Endothelial cell of hepatic sinusoid (primary cell): ENCODE results near the gene UBE3C.
"Not testable (repeated sequence)": the region's sequence is repeated elsewhere in the genome, so short reads cannot be mapped to it uniquely, and the experiment has no call there.

Experiments
- in situ Hi-C: cut with HindIII; loops from 2 replicates; pipeline ENCODE4 v1.10.0; 2017; ENCODE audit warnings: low sequenced_read_pairs

UBE3C gene

DNA sequence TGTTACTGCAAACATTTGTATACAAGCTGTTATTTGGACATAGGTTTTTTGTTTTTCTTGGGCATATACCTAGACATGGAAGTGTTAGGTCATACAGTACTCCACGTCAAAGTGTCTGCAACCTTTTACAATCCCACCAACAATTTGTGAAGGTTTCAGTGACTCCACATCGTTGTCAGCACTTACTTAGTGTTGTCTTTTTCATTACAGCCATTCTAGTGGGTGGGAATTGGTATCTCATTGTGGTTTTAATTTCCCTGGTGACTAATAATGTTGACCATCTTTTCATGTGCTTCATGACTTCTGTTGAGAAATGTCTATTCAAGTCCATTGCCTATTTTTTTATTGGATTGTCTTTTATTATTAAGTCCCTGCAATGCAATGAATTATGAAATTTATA lies 95.0 kb downstream of the UBE3C start:
- in situ Hi-C loops, result no loop called here

GRCh38 chr7:157234271-157234670 lies 95.5 kb downstream of the UBE3C start:
- in situ Hi-C loops, result no loop called here

DNA sequence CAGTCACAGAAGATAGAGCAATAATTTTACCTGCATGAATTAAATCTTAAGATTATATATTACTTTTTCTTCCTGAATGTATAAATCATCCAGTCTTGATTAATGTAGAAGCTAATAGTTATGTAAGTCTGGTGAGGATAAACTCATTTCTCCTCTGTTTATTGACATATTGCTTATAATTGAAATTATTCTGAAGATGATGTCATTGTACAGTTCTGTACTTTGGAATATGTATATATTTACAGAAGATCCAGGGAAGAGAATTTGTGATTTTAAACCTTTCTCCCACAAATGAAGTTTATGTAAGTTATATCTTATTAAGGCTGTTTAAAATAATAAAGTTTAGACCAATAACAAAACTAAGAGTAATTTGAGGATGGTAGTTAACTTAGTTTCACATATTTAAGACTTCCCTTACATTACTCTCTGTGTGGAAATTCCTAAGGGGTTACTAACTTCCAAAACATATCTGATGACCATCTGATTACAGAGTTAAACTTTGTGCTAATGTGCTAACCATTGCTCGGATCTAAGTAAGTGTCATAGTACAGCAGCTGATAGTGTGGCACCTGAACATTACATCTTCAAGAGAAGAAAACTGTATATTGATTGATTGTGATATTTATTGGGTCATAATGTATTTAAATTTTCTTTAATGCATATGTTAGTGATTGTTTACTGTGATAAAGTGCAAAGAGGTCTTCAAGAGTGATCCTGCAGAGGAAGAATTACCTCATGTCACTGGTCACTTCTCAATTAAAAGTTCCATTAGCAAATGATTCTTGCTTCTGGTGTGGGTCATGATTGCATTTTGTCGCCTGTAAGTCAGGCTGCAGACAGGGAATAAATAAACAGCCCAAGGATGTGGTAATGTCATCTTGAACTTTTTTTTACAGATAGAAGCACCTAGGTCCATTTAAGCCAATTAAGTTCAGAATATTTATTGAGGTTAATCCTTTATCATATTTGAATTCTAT lies 96.9 kb downstream of the UBE3C start:
- in situ Hi-C loops, result no loop called here

DNA sequence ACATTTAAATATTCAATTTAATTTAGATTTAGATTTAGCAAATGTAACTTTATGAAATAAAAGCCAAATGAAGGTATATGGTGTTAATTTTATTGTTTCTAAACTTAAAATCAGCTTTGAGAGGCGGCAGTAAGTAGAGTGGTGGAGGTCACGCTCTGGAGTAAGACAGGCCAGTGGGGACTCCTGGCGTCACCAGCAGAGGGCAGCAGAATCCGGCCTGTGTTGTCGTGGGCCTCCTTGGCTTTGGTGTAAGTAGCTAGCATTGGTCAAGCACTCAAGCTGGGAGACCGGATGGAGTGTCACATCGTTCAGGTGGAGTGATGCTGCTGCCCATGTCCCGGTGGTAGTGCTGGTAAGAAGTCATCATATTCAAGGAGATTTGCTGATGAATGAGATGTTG lies 99.4 kb downstream of the UBE3C start:
- in situ Hi-C loops, result no loop called here

GRCh38 chr7:157239571-157240270 lies 101.0 kb downstream of the UBE3C start:
- in situ Hi-C loops, result no loop called here

GRCh38 chr7:157241631-157242030 lies 102.9 kb downstream of the UBE3C start:
- in situ Hi-C loops, result no loop called here

- in situ Hi-C loops, result no loop called here
These were observed 106.0 kb downstream of the UBE3C start for GRCh38 chr7:157244516-157245294.

GRCh38 chr7:157246052-157246451 lies 107.3 kb downstream of the UBE3C start:
- in situ Hi-C loops, result no loop called here

DNA sequence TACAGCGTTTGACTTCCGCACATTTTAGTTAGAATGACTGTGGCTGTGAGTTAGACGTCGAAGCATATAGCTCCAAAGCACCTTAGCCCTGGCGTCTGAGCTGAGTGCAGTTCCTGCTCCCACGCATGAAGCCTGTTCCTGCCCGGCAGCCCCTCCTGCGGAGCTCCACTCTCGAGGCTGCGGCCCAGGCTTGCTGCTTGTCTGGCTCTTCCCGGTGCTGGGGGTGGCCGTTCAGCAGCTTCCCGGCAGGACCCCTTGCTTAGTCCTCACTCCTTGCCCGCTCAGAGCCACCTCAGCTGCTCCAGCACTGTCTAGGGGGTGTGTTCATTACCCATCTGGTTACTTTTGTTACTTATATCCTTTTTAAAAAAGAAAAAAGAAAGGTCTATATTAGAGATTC lies 109.9 kb downstream of the UBE3C start:
- in situ Hi-C loops, result no loop called here

DNA sequence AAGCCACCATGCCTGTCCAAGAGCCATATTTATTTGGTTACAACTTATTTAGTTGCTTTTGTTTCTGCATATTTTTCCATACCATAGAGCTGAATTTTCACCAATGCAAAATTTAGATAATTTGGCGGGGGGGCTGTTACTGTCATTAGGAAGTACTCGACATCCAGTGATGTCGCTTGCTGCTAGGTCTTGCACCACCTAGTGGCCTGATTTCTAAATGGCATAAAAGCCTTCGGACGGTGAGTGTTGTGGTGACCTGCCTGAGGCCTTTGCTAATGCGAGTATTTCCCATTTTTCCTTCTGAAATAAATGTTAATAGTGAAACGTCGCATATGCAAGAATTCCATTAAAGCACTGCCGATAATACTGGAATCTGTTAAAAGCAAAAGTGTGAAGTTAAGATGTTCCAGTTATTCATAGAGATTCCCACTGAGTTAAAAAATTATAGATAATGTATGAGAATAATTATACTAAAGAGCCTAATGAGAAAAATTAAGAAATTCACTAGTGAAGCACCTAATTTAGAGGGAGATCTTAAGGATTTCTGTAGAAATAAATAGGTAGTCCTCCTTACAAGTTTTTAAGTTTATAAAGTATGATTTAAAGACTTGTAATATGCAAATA lies 112.0 kb downstream of the UBE3C start:
- in situ Hi-C loops, result no loop called here

DNA sequence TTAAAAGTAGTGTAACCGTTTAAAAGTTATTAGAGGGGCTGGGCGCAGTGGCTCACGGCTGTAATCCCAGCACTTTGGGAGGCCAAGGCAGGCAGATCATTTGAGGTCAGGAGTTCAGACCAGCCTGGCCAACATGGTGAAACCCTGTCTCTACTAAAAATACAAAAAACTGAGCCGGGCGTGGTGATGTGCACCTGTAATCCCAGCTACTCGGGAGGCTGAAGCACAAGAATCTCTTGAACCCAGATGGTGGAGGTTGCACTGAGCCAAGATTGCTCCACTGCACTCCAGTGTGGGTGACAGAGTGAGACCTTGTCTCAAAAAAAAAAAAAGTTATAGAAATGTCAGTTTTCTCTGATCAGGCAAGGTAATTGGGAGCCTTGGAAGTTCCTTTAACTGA lies 113.1 kb downstream of the UBE3C start:
- in situ Hi-C loops, result not testable (repeated sequence)

- in situ Hi-C loops, result no loop called here
These were observed 115.1 kb downstream of the UBE3C start for GRCh38 chr7:157253850-157254249.

- in situ Hi-C loops, result not testable (repeated sequence)
These were observed 116.1 kb downstream of the UBE3C start for GRCh38 chr7:157254781-157255180.

- in situ Hi-C loops, result no loop called here
These were observed 116.5 kb downstream of the UBE3C start for GRCh38 chr7:157255201-157255606.

DNA sequence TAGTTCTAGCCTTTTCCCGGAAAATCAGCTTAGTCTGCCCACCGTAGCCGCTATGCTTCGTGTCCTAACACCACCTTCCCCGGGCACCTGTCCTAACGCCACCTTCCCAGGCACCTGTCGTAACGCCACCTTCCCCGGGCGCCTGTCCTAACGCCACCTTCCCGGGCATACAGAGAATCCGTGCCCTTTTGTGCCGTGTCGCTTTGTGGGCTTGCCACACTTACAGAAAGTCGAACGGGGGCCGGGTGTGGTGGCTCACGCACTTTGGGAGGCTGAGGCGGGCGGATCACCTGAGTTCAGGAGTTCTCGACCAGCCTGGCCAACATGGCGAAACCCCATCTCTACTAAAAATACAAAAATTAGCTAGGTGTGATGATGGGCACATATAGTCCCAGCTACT lies 124.4 kb downstream of the UBE3C start:
- in situ Hi-C loops, result loop anchor here (5.0 kb wide), 1 partner anchor 74 kb away; the partner anchor contains the start of gene DNAJB6

- in situ Hi-C loops, result no loop called here
These were observed 126.3 kb downstream of the UBE3C start for GRCh38 chr7:157265051-157265450.

- in situ Hi-C loops, result no loop called here
These were observed 127.5 kb downstream of the UBE3C start for GRCh38 chr7:157266272-157266671.

- in situ Hi-C loops, result no loop called here
These were observed 128.8 kb downstream of the UBE3C start for GRCh38 chr7:157267516-157267915.

DNA sequence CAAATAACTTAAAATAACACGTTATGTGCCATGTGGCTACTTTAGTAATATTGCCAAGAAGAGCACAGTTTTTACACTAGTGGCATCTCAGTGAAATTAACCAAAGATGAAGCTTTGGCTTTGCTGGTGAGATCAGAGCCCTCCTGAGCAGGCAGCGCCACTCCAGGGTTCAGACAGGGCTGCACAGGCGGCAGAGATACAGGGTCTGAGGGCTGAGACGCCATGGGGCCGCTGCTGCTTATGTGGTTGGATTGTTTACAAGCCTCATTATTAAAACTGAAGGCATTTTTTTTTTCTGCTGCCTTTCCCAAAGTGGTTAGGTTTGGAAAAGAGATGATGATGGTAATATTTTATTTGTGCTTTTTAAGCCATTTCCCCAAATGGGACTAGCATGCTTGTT lies 129.2 kb downstream of the UBE3C start:
- in situ Hi-C loops, result no loop called here

GRCh38 chr7:157268540-157268939 lies 129.8 kb downstream of the UBE3C start:
- in situ Hi-C loops, result no loop called here
